GM19463 (cell line): ENCODE measurements around the gene ITGA1.

Source experiments
- ATAC-seq: cut with Tn5 transposase; IDR thresholded peaks from one replicate; pipeline ENCODE4 v1.9.1; 2021; ENCODE audit warnings: mild to moderate bottlenecking, moderate library complexity; ENCODE audit not compliant: unreplicated experiment

Gene ITGA1

GRCh38 chr5:52894451-52894850 lies 106.7 kb downstream of the ITGA1 start:
- ATAC-seq = no peak

- no peak for ATAC-seq
Measured at GRCh38 chr5:52895075-52895474, 107.4 kb downstream of the ITGA1 start.

- no peak for ATAC-seq
Measured at GRCh38 chr5:52895572-52896413, 108.1 kb downstream of the ITGA1 start.

- ATAC-seq = no peak
Measured at GRCh38 chr5:52896534-52897237, 109.0 kb downstream of the ITGA1 start.

DNA sequence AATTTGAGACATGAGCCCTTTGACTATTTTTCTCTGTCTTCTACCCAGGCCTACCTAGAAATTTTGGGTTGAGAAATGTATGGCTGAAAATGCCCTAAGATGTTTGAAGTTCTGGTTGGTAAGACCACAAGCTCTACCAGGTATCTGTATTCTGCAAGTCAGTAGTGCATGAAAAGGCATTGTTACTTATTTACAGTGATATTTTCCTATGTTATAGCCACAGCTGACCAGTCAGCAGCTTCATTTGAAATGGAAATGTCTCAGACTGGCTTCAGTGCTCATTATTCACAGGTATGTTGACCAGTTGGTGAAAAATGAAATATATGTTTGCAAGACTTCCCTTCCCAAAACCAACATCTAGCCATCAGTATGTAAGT lies 109.5 kb downstream of the ITGA1 start:
- peak; percentile 55 for ATAC-seq

GRCh38 chr5:52898961-52899680 lies 111.4 kb downstream of the ITGA1 start:
- ATAC-seq = no peak

- ATAC-seq = no peak
Measured at GRCh38 chr5:52903142-52903541, 115.4 kb downstream of the ITGA1 start.

DNA sequence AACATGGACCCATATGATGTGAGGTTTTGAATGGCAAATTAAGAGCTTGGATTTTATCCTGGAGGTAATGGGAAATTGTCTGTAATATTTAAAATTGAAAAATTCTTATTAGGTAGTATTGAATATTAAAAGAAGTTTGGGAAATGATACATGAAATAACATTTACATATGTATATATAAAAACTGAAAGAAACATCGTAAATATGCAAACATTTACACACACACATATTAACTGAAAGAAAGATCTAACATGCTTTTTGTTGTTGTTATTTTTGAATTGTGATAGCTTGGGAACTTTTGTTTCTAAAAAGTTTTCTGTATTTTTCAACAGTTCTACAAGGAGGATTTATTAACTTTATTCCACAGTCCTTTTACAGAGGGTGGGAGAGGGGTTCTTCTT lies 118.6 kb downstream of the ITGA1 start:
- ATAC-seq = no peak

GRCh38 chr5:52906845-52907244 lies 119.1 kb downstream of the ITGA1 start:
- no peak for ATAC-seq

DNA sequence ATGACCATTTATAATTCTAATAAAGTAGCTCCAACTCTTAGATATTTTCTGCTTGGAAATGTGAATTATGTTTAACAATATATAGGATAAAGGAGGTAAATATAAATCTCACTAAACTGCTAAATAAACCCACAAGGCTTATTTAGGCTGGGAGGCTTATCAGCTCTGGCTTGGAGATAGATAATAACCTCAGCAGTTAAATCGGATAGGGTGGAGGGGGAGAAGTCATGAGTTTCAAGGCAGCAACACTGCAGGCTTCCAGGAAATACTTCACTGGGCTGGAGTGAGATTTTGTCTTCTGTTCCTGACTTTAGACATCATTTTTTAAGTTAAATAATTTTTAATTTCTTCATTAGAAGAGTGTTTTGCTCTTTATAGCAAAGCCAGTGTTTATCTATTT lies 121.5 kb downstream of the ITGA1 start:
- no peak for ATAC-seq

- ATAC-seq = no peak
Measured at GRCh38 chr5:52910071-52910470, 122.4 kb downstream of the ITGA1 start.

GRCh38 chr5:52915176-52915875 lies 127.6 kb downstream of the ITGA1 start:
- peak; percentile 99 for ATAC-seq

DNA sequence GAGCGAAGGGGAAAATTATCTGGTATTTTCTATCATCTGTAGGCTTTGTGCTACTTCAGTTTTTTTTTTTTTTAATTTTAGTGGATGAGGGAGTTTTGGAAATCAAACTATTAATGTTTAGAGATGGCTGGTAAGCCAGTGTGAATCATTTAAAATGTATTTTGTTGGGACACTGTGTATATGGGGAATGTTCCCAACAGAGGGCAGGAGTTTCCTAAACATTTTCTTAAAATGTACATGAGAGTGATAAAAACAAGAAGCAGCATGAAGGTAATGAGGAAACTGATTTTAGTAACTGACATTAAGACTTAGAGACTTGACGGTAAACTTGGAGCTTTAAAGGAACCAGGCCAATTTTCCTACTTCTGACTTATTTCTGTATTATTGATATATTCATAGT lies 133.2 kb downstream of the ITGA1 start:
- no peak for ATAC-seq

- ATAC-seq = no peak
Measured at GRCh38 chr5:52922384-52922783, 134.7 kb downstream of the ITGA1 start.

- no peak for ATAC-seq
Measured at GRCh38 chr5:52924456-52924855, 136.7 kb downstream of the ITGA1 start.

DNA sequence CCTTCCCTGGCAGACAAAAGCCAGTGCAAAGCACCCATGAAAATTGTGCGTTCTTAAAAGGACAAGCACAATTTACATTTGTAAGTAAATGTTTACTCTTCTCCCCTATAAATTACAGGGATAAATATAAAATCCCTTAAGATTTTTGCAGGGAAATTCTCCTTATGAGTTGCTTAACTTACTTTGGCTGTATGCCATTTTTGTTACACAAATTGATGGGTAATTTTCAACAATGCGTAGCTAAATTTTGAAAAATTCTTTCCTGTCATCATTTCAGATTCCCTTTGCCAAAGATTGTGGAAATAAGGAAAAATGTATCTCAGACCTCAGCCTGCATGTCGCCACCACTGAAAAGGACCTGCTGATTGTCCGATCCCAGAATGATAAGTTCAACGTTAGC lies 137.3 kb downstream of the ITGA1 start:
- ATAC-seq = no peak

DNA sequence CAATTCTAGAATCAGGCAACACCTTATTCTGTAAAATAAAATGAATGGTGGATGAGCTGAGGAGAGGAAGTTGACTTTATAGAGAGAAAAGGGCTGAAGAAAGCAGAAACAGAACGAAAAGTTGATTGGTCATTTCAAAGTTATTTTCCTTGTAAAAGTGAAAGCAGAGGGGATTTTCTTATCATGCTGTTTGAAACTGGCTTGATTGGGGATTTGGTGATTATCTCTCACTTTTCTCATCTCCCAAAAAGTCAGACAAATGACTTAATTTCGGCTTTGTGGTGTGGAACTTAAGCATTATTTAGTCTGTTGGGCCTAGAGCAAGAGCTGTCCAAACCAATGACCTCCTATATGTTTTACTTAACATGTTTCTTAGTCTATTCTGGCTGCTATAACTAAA lies 141.0 kb downstream of the ITGA1 start:
- ATAC-seq = no peak

DNA sequence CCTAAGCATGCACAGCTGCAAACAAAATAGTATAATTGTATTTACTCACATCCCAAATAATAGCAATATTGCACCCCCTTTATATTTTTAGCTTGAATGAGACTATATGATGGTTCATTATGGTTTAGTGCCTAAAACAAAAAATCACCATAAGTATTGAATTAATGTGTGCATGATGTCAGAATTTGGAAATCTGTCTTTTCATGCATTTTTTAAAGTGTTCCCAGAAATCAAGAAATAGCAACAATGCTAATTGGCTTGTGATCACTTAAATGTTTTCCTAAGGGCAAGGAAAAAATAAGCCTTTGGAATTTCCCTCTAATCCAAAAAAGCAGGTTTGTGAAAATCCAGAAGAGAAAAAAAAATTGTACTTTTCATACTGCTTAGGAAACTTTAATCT lies 150.5 kb downstream of the ITGA1 start:
- ATAC-seq = no peak

DNA sequence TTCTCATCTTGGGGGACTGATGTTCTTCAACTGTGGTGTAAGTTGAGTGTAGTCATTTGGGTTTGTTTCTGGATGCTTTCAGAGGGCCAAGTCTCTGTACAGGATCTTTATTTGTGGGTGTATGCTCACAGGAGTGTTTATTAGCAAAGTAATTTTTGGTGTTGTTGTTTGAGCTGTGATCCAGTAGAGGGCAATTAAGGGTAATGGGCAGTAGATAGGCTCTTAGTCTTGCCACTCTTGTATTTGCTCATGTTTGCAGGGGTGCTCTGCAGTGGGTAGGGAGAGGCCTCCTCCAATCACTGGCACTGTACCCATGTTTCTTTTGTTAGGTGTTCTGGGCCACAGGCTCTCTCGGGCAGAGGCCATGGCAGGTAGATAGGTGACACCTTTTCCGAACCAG lies 155.6 kb downstream of the ITGA1 start:
- no peak for ATAC-seq

- ATAC-seq = no peak
Measured at GRCh38 chr5:52943808-52944207, 156.1 kb downstream of the ITGA1 start.

GRCh38 chr5:52945040-52945439 lies 157.3 kb downstream of the ITGA1 start:
- ATAC-seq = no peak
